Amniotic stem cell (primary cell): ENCODE results near the gene SLC25A44.
"Not testable (repeated sequence)": the region's sequence is repeated elsewhere in the genome, so short reads cannot be mapped to it uniquely, and the experiment has no call there.

Experiments used
- DNase-seq: peaks from one replicate; lab custom pipeline; 2025; lab: John Stamatoyannopoulos, UW

The SLC25A44 gene

DNA sequence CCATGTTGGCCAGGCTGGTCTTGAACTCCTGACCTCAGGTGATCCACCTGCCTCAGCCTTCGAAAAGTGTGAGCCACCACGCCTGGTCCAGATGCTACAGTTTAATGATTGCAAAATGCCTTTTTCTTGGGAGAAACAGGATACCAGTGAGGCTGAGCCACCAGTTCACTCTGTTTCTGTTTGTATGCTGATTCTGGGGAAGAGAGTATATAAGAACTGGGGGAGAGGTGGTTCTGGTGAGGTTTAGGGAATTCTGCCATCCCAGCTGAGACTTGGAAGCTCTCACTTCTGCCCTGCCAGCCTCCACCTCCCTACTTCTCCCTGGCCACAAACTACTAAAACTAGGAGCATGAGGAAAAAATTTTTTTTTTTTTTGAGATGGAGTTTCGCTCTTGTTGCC, 10.8 kb downstream of the SLC25A44 start:
- DNase-seq, result no peak

DNA sequence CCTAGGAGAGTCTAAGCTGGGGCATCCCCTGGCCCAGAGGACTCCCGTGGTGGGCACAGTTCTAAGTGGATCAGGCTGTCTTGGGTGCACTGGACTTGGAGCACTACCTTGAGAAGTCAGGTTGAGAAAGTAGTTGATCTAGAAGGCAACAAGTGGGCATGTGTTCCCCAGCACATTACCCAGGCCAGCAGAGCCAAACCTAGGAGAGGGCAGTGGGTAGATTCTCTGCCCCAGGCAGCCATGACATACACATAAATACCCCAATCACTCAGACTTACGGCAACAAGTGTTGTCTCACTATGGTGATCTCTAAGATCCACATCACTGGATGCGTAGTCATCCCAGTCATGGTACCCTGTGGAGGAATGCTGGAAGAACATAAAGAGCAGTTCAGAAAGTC, 17.3 kb downstream of the SLC25A44 start:
- DNase-seq, result no peak

DNA sequence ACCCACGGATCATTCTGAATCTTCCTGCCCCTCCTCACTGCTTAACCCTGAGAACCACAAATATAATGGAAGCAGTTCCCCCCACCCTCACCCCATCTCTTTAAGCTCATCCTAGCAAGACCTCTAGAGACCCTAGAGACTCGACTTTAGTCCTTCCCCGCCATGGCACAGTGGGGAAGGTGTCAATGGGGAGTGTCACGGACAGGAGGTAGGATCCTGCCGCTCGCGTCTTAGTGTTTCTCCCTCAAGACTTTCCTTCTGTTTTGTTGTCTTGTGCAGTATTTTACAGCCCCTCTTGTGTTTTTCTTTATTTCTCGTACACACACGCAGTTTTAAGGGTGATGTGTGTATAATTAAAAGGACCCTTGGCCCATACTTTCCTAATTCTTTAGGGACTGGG, 18.2 kb downstream of the SLC25A44 start:
- no peak for DNase-seq

DNA sequence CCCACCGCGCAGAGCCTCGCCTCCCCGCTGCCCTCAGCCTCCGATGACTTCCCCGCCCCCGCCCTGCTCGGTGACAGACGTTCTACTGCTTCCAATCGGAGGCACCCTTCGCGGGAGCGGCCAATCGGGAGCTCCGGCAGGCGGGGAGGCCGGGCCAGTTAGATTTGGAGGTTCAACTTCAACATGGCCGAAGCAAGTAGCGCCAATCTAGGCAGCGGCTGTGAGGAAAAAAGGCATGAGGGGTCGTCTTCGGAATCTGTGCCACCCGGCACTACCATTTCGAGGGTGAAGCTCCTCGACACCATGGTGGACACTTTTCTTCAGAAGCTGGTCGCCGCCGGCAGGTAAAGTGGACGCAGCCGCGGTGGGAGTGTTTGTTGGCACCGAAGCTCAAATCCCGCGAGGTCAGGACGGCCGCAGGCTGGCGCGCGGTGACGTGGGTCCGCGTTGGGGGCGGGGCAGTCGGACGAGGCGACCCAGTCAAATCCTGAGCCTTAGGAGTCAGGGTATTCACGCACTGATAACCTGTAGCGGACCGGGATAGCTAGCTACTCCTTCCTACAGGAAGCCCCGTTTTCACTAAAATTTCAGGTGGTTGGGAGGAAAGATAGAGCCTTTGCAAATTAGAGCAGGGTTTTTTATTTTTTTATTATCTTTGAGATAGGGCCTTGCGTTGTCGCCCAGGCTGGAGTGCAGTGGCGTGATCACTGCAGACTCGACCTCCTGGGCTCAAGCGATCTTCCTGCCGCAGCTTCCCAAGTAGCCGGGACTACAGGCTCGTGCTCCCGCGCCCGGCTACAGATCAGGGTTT, 19.1 kb downstream of the SLC25A44 start, which contains the start of gene PMF1:
Gene PMF1 (plus strand): TSS at position 175 of the 811 bp plus-strand sequence. CDS start 9 bp downstream, at position 184.
- peak; percentile 92 for DNase-seq

DNA sequence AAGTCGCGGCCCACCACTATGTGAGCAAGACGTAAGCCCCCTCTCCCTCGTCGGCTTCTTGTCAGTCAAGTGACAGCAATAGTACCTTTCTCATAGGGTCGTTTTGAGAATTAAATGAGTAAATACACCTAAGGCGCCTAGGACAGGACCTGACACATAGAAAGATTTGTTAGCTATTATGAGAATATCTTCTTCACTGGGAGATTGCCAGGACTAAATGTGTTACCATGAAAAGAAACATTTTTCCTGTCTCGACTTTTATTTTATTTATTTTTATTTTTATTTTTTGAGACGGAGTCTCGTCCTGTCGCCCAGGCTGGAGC, 19.7 kb downstream of the SLC25A44 start:
- DNase-seq, result no peak

DNA sequence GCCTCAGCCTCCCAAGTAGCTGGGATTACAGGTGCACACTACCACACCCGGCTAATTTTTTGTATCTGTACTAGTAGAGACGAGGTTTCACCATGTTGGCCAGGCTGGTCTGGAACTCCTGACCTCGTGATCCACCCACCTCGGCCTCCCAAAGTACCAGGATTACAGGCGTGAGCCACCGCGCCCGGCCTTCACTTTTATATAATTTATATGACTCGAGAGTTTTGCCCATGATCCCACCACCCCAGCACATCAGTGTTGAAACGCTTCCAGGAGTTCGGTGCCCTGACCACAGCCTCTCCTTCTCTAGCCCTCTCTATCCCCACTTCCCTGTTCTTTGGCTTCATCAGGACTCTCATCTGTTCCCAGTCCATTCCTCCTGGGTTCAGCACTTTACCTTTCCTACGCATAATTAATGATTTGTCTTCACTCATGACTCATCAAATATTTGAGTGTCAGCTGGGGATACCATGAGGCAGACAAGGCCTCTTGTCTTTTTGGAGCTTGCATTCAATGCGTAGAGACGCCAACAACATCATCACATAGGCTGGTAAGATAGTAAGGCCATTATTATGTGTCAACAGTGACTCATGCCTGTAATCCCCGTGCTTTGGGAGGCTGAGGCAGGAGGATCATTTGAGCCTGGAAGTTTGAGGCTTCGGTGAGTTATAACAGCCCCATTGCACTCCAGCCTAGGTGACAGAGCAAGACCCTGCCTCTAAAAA, 20.3 kb downstream of the SLC25A44 start:
- DNase-seq, result no peak

DNA sequence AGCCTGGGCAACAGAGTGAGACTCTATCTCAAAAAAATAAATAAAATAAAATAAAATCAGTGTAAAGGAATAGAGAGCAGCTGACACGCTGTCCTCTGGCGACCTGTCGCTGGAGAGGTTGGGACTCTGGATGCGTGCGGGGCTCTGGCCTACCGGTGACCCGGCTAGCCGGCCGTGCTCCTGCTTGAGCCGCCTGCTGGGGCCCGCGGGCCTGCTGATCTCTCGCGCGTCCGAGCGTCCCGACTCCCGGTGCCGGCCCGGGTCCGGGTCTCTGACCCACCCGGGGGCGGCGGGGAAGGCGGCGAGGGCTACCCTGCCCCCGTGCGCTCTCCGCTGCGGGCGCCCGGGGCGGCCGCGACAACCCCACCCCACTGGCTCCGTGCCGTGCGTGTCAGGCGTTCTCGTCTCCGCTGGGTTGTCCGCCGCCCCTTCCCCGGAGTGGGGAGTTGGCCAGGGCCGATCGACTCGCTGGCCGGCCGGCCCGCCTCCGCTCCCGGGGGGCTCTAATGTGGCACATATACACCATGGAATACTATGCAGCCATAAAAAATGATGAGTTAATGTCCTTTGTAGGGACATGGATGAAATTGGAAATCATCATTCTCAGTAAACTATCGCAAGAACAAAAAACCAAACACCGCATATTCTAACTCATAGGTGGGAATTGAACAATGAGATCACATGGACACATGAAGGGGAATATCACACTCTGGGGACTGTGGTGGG, 22.6 kb downstream of the SLC25A44 start:
- DNase-seq, result not testable (repeated sequence)

DNA sequence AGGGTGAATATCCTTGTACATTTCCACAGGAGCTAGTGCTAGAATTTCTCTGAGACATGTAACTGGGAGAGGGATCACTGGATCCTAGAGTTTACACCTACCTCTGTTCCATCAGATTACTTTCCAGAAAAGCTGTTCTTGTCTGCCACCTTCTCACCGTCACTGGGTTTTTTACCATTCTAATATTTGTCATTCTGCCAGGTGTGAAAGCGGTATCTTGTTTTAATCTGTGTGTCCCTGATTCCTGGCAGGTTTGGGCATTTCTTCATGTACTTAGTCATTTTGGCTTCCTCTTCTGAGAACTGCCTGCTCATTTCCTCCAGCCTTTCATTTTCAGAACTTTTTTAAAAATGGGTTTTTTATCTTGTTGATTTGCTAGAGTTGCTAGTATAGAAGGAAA, 24.0 kb downstream of the SLC25A44 start:
- no peak for DNase-seq

DNA sequence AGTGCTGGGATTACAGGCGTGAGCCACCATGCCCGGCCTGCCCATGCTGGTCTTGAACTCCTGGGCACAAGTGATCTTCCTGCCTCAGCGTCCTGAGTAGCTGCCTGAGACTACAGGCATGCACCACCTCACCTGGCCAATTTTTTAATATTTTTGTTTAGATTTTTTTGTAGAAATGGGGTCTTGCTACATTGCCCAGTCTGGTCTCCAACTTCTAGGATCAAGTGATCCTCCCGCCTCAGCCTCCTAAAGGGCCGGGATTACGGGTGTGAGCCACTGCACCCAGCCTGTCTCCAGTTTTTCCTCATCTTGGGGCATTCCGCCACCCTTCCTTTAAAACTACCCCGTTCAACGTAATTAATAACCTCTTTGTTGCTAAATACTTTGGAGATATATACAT, 26.3 kb downstream of the SLC25A44 start:
- DNase-seq, result no peak

DNA sequence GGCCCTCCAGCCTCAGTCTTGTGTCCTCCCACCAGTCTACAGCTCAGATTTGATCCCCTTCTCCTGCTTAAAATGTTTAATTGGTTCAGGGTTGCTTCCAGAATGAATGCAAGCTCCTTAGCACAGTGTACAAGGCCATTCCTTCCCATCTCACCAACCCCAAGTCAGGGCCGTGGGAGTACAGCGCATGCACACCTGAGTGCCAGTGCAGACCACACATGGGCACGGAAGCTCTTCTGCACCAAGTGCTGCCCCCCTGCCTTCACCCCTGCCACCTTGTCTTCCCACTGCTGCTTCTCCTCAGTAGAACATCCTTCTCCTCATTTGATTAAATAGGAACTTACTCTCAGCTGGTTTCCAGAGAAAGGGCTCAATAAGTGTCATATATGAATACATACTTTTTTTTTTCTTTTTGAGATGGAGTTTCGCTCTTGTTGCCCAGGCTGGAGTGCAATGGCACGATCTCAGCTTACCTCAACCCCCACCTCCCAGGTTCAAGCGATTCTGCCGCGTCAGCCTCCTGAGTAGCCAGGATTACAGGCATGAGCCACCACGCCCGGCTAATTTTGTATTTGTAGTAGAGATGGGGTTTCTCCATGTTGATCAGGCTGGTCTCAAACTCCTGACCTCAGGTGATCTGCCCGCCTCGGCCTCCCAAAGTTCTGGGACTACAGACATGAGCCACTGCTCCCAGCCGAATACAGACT, 28.2 kb downstream of the SLC25A44 start:
- DNase-seq, result no peak

DNA sequence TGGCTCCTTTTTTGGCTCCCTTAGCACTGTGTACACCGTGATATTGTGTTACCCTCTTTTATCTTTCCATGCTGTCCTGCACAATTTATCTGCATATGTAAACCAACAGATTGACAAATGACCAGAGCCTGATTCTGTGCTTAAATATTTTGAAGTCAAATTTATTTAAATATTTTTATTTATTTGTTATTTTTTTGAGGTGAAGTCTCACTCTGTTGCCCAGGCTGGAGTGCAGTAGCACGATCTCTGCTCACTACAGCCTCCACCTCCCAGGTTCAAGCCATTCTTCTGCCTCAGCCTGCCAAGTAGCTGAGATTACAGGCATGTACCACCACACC, 31.7 kb downstream of the SLC25A44 start:
- no peak for DNase-seq

DNA sequence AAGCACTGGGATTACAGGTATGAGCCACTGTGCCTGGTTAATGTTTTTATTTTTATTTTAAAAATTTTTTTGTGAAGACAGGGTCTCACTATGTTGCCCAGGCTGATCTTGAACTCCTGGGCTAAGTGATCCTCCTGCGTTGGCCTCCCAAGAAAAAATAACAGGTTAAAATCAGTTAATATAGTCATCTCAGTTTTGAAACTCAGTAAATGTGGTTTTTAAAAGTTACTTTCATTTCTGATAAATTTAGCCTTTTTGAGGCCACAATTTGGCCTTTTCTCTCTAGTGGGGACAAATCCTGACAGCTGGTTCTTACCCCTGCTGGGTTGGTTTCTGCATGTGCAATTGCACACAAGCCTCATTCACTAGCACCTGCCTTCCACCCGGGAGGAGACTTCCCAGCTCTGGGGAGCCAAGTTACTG, 32.2 kb downstream of the SLC25A44 start:
- DNase-seq, result no peak

DNA sequence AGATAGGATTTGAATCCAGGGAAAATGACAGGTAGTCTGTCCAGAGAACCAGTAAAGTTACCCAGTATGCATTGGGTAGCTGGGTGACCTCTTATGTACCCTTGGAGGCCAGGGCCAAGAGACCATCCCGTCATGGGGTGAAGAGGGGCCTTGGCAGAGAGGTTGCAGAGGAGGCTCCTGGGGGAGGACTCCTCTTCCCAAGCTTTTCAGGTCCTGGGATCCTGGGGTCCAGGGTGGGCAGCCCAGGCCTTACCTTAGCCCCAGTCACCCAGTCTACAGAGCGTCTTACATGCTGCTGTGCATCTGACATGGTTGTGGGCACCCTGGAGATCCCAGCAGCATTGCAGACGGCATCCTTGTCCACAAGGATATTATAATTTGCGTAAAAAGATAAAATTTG, 32.9 kb downstream of the SLC25A44 start:
- DNase-seq, result no peak

DNA sequence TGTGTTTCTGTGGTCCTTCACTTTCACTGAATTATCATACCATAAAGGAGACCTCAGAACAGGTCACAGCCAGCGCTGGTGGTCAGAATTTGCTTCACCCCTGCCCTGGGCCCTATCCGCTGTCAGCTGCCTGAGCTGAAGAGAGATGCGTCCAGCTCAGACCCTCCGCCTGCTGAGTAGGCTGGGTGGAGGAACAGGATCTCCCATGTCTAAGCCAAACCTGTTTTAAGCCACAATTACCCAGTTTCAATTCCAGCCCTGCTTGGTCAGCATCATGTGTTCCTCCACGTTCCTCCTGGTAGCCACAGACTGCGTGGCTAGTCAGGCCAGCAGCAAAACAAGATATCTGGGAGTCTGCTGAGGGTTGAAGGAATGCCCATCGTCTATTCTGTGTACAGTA, 34.6 kb downstream of the SLC25A44 start:
- no peak for DNase-seq

DNA sequence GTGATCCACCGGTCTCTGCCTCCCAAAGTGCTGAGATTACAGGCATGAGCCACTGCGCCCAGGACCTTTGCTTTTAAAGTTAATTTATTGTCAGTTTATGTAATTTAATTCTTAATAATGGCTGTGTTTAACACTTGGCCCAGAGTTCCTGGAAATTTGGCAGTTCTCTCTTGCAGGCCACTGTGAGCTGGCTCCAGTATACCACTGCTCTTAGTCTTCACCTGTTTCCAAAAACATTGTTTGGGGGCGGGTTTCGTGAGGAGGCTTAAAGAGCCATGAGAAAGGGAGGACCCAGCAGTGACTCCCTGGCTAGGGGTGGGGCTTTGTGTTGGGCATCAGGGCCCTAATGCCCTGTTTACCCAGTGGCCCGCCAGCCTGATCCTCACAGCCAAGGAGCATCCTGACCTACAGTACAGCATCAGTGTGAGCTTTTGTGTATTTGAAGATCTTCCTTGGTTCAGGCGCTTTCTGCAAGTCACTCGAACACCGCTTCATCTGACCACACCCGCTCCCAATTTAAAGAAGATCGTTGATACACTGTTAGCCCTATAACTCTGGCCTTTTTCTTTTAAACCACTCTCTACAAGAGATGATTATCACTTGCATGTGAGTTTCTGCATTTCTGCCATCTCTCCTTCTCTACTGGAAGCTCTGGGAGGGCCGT, 36.0 kb downstream of the SLC25A44 start:
- no peak for DNase-seq

DNA sequence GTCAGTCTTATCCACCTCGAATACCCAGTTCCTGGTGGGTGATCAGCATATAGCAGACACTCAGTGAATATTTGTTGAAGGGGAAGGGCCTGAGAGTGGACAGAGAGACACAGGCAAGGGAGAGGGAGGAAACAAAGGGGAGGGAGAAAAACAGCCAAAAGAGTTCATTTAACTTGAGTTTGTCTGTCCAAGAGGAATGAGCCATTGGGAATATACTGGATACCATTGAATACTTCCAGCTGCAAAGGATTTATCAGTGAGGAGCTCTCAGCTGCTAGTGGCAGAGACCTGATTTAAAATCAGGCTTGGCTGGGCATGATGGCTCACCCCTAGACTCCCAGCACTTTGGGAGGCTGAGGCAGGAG, 36.6 kb downstream of the SLC25A44 start:
- no peak for DNase-seq

DNA sequence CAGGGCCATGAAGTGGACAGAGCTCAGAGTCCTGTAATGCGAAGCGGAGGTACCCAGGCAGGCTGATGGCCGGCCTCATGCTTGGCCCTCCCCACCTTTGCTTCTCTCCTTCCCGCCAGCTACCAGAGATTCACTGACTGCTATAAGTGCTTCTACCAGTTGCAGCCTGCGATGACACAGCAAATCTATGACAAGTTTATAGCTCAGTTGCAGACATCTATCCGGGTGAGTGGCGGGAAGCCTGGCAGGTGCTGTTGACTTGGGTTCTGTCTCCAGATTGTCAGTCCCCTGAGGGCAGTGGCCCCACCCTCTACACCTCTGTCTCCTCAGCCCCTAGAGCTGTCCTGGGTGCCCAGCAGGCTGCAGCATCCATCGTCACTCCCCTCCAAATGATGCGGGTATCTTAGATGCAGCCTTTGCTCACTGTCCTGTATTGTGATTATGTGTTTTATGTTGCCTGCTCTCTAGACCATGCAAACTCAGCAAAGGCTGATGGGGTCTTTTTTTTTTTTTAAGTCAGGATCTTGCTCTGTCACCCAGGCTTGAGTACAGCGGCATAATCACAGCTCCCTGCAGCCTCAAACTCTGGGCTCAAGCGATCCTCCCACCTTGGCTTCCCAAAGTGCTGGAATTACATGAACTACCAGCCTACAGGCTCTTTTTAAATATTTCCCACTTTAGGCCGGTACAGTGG, 38.4 kb downstream of the SLC25A44 start:
- no peak for DNase-seq

DNA sequence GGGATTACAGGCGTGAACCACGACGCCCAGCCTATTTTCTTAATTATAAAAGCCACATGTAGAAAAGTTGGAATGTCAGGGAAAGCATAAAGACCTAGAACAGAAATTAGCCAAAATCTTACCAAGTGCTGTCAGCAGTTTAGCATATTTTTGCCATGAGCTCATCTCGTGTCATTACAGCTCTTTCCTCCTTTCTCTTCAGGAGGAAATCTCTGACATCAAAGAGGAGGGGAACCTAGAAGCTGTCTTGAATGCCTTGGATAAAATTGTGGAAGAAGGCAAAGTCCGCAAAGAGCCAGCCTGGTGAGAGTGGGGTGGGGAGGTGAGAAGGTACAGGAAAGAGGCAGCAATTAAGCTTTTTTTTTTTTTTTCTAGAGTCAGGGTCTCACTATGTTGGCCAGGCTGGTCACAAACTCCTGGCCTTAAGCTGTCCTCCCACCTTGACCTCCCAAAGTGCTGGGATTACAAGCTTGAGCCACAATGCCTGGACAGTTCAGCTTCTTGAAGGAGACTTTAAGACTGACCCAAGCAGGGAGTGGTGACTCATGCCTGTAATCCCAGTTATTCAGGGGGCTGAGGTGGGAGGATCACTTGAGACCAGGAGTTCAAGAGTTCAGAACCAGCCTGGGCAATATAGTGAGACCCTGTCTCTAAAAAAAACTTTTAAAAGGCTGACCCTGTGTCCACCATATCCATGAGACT, 39.7 kb downstream of the SLC25A44 start:
- DNase-seq, result peak; percentile 60

DNA sequence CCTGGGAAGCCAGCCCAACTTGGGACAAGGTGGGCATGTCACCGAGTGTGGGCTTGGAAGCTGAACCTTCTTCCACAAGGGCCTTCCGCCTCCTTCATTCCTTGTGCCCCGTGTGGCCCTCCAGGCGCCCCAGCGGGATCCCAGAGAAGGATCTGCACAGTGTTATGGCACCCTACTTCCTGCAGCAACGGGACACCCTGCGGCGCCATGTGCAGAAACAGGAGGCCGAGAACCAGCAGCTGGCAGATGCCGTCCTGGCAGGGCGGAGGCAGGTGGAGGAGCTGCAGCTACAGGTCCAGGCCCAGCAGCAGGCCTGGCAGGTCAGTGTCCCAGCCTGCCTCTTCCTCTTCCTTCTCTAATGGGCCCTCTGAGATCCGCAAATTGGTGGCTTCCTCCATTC, 42.3 kb downstream of the SLC25A44 start:
- no peak for DNase-seq

DNA sequence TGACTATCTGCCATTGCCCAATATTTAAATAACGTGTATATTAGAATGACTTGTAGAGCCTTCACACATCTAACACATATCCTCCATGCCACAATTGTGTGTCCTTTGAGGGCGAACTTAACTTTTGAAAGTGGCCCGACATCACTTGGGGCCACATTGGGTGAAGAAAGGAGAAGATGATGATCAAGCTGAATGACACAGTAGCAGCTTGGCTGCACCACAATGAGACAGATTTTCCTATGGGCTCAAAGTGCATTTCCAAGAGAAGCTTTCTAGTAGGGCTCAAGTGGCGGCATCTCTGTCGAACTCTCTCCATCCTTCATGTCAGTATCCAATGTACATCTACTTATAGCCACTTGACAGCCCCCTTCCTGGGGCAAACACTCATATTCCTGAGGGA, 44.3 kb downstream of the SLC25A44 start:
- no peak for DNase-seq
